Kidney tubule cell (primary cell): Measurements from ENCODE around the gene SS18.
"Not testable (repeated sequence)": the region's sequence is repeated elsewhere in the genome, so short reads cannot be mapped to it uniquely, and the experiment has no call there.

Source experiments
- DNase-seq: peaks from one replicate; pipeline ENCODE4 v3.0.0-alpha.2; 2018; ENCODE audit warnings: low spot score

The SS18 gene, protein sequence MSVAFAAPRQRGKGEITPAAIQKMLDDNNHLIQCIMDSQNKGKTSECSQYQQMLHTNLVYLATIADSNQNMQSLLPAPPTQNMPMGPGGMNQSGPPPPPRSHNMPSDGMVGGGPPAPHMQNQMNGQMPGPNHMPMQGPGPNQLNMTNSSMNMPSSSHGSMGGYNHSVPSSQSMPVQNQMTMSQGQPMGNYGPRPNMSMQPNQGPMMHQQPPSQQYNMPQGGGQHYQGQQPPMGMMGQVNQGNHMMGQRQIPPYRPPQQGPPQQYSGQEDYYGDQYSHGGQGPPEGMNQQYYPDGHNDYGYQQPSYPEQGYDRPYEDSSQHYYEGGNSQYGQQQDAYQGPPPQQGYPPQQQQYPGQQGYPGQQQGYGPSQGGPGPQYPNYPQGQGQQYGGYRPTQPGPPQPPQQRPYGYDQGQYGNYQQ

DNA sequence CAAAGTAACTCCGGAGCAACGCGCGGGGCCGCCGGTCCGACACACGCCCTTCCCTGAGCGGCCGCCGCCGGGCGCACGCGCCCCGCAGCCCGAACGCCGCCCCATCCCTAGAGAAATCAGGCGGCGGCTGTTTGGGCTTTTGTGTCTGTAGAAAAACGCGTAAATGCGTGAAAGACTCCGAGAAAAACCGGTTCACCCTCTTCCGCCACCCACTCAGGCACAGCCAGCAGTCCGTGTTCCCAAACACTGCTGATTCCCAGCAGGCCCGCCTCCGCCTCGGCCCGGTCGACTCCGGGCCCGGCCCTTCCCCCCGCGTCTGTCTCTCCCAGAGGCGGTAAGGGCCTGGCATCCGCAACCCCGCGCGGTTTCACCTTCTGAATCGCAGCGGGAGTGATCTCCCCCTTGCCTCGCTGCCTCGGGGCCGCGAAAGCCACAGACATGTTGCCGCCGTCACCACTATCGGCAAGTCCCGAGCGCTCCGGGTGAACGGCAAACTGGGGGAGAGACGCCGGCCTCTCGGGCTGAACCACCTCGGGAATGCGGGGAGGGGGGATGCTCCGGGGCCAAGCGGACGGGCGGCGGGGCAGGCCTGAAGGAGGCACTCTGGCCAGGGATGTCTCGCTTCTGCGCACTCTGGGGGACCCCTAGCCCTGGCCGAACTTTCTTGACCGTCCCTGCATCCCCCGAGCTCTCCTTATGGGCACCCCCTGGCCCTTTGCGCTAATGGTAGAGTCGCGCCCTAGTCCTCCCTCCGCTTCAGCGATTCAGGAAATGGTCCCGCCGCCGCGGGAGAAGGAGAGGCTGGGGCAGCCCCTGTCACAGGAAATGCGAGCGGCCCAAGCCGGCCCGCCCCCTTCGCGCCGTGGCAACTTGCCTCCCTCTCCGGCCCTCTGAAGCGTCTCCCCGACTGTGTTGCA lies at the start of gene SS18:
Gene SS18 (minus strand): TSS at position 484 of the 917 bp plus-strand sequence. CDS start 44 bp downstream, at position 440.
- DNase-seq, result peak; percentile 95

DNA sequence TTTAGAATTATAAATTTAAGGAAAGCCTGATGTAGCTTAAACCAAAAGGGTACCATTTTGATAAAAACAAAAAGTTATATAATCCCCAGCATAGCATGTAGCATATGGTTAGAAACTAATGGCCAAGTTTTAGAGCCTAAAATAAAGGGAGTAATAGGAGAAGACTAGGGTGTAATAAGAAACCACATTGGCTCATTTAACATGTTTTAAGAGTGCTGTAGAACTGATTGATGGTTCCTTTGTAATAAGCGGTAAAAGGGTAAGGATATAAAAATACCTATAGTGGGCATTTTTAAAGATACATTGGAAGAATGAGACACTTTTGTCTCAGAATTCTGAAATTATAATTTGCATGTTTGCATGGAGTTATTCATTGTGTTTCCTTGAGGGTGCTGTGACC lies 45.1 kb upstream of the SS18 start:
- DNase-seq, result no peak

DNA sequence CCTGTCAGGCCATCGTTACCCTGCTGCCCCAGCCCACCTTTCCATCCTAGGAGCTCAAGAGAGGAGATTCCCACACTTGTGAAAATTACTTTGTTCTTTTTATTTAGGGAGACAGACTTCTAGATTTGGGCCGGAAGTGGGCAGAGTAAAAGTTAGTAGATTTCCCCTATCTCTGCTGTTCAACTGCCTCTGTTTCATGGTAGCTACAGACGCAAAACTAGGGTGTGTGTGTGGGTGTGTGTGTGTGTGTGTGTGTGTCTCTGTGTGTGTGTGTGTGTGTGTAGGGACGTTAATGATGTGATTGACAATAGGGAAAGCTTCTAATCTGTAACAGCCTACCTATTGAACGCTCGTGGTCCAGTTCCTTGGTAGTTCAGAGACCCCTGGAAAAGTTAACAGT lies 43.7 kb upstream of the SS18 start:
- no peak for DNase-seq

DNA sequence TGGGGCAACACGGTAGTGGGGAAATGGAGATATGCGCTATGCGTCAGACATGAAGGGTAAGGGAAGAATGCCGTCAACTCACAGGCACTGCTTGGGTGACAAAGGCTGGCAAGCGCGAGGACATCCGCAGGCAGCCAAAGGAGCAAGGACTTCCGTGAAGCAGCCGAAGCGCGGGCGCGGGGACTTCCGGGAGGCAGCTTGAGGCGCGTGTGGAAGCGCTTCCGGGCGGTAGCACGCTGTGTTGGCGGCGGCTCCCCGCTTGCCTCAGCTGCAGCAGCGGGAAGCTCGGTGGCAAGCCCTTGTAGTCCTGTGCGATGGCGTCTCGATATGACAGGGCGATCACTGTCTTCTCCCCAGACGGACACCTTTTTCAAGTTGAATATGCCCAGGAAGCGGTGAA lies 43.2 kb upstream of the SS18 start, which contains the start of gene PSMA8:
Gene PSMA8 (plus strand): TSS at position 218 of the 400 bp plus-strand sequence. CDS start 97 bp downstream, at position 315.
- DNase-seq, result no peak

DNA sequence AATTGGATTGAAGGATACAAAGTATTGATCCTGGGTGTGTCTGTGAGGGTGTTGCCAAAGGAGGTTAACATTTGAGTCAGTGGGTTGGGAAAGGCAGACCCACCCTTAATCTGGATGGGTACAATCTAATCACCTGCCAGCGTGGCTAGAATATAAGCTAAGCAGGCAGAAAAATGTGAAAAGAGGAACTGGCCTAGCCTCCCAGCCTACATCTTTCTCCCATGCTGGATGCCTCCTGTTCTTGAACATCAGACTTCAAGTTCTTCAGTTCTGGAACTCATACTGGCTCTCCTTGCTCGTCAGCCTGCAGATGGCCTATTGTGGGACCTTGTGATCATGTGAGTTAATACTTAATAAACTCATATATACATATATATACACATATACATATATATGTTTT lies 37.8 kb upstream of the SS18 start:
- not testable (repeated sequence) for DNase-seq

DNA sequence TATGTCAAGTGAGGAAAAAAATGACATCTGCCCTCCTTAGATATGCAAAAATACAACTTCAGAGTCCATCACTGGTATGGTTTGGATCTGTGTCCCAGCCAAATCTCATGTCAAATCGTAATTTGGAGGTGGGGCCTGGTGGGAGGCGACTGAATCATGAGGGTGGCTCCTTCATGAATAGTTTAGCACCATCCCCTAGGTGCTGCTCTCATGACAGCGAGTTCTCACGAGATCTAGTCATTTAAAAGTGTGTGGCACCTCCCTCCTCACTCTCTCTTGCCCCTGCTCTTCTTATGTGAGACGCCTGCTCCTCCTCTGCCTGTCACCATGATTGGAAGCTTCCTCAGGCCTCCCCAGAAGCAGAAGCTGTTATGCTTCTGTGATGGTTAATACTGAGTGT lies 37.4 kb upstream of the SS18 start:
- DNase-seq, result no peak

DNA sequence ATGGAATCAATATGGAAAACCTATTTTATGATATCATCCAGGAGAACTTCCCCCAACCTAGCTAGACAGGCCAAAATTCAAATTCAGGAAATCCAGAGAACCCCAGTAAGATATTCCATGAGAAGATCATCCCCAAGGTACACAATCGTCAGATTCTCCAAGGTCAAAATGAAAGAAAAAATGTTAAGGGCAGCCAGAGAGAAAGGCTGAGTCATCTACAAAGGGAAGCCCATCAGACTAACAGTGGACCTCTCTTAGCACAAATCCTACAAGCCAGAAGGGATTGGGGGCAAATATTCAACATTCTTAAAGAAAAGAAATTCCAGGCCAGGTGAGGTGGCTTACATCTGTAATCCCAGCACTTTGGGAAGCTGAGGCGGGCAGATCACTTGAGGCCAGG lies 31.6 kb upstream of the SS18 start:
- DNase-seq, result not testable (repeated sequence)

DNA sequence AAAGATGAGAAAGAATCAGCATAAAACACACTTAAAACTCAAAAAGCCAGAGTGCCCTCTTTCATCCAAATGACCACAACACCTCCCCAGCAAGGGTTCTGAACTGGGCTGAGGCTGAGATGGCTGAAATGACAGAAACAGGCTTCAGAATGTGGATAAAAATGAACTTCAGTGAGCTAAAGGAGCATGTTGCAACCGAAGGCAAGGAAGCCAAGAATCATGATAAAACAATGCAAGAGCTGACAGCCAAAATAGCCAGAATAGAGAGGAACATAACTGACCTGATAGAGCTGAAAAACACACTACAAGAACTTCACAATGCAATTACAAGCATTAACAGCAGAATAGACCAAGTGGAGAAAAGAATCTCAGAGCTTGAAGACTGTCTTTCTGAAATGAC lies 31.1 kb upstream of the SS18 start:
- no peak for DNase-seq

DNA sequence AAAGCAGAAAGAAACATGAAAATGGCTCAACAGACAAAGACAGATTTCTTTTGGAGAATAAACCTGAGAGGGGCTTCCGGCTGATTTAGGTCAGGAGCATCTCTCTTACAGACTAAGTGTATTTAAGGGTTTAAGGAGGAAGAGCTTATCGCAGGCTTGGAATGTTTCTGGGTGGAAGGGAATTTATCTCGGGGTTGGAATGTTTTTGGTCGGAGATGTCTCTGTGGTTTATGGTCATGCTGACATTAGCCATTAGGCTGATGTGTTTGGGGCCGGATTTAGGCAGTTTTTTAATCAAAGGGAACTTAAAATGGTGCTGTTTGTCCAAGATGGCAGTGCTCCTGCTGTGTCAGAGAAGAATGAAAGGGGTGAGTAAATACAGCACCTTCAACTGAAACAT lies 28.8 kb upstream of the SS18 start:
- DNase-seq, result no peak

DNA sequence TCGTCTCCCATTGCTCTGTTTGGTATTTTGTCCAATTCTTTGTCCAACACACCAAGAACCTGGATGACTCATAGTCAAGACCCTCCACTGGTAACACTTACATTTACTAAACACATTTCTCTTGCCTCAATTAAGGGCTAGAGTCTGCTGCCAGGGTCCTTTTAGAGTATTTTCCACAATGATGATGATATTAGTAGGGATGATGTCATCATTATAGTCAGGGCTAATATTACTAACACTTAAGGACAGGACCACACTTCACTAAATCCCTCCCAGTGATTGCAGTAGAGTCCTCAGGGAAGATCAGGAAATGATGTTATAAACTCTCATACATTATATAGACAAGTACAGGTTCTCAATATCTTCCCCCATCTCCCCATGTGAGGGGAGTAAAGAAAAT lies 13.6 kb upstream of the SS18 start:
- DNase-seq, result no peak

DNA sequence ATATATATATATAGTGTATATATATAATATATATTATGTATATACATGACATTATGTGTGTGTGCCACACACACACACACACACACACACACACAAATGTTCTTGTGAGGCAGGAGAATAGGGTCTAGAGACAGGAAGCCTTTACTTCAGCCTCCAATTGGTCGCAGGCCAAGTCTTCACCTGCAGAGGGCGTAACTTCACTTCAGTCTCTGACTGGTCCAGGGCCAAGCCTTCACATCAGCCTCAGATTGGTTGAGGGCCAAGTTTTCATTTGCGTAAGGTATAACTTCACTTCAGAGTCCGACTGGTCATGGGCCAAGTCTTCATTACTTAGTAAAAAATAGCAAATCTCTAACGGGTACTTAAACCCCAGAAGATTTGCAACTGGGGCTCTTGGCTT lies 13.2 kb upstream of the SS18 start:
- DNase-seq, result no peak

DNA sequence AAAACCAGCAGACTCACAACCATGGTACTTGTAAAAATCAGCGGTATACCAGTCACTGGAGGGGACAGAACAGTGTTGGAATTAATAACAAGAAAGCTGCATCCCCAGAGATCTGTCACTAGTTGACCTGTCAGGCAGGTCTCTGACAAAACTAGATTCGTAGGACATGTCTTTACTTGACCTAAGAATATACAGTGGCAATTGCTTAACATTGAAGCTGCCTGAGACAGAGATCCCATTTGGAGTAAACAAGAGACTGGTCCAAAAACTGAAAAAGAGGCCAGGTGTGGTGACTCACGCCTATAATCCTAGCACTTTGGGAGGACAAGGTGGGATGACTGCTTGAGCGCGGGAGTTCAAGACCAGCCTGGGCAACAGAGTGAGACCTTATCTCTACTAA lies 7.2 kb upstream of the SS18 start:
- no peak for DNase-seq

DNA sequence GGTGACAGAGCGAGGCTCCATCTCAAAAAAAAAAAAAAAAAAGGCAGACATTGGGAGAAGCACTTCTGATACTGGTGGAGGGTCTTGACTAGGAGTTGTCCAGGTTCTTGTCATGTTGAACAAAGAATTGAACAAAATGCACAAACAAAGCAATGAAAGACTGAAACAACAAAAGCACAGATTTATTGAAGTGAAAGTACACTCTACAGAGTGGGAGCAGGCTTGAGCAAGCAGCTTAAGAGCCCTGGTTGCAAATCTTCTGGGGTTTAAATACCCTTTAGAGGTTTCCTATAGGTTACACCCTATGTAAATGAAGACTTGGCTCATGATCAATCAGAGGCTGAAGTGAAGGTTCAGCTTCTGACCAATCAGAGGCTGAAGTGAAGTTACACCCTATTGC lies 6.4 kb upstream of the SS18 start:
- no peak for DNase-seq

DNA sequence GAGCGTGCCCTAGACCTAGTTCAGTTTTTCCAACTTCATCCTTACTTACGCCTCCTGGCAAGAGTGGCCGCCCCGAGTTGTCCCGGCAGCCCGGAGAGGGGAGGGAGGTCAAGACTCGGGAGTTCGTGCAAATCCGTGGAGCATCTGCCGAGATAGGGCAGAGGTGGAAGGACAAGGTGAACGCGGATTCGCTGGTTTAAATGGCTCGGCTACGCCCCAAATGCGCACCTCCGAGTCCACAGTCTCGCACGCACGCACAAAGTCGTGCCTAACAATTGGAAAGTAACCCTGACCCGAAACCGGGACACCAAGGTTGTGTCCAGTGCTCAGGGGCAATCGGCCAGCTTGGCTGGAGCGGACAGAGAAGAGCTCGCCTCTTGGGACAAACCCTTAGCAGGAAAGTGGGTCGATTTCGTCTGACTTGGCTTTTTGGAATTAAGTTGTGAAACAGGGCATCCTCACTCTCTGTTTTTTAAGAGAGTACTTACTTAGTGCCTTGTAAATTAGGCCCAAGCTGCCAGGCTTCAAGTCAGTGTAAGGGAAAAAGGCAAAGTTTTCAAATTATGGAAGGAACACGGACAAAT lies 726 bp upstream of the SS18 start:
- peak; percentile 83 for DNase-seq

DNA sequence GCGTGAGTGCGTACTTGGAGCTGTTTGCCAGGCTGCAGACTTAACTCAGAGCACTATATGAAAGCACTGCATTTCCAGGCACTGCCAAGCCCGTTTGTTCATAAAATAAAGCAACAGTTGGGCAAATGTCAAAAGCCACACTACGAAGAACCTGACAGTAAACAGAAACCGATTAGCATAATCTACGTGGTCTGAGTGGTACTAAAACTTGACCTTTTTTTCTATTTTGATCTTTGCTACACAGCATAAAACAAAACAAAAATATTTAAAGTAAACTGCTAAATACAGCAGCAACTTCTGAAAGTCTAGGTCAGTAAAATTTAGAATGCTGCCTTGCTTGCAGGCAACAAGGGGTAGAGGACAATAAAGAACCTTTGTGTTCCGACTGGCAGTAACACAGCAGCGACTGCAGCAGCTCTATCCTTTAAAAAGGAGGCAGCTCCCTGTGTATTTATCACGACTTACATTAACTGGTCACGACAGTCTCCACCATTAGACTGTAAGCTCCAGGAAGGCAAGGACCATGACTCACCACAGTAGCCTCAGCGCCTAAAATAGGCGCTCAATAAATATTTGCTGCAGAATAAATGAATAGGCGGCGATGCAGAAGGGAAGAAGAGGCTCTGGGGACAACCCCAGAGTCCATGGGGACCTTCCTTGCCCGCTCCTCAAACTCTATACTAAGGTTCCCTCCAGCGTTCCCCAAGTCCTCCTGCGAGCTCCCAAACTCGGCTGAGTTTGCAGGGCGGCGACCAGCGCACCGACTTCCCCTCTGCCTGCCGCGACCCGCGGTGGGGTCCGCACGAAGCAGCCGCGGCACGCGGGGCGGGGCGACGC lies 902 bp downstream of the SS18 start:
- peak; percentile 50 for DNase-seq

DNA sequence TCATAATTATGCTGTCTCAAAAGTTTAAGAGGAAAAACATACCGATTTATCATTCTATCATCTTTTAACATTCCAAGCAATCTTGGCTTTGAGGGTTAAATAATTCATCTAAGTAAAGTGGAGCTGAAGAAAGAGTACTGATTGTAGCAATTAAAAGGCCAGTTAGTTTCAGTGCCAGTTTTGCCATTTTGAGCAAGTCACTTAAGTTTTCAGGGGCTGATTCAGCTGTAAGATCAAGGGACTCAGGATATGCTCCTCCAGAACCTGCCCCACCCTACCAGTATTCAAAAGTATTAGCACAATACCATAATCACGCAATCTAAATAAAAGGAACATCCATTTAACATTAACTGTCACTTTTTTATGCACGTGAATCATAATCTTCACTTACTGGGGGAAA lies 1.9 kb downstream of the SS18 start:
- DNase-seq, result no peak

DNA sequence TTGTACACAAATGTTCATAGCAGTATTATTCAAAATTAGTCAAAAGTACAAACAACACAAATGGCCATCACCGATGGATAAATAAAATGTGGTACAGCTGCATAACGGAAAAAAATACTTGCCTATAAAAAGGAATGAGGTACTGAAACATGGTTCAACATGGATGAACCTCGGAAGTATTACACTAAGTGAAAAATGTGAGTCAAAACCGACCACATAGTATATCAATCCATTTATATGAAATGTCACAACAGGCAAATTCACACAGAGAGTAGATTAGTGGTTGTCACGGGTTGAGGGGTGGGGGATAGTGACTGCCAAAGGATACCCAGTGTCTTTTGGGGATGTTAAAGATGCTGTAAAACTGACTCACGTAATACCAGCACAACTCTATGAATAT lies 3.5 kb downstream of the SS18 start:
- DNase-seq, result no peak

DNA sequence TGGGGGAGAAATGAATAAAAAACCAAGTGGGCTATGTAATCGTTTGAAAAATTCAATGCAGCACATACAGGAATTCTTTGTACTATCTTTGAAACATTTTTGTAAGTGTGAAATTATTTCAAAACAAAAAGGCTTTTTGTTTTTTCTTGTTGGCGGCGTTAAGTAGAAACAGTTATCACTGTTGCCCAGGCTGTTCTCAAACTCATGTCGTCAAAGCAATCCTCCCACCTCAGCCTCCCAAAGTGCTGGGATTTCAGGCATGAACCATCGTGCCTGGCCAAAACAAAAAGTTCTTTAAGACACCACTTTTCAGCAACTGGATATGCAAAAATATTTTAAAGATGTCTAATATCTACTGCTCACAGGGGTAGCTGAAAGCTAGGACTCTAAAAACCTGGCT lies 5.4 kb downstream of the SS18 start:
- DNase-seq, result no peak

DNA sequence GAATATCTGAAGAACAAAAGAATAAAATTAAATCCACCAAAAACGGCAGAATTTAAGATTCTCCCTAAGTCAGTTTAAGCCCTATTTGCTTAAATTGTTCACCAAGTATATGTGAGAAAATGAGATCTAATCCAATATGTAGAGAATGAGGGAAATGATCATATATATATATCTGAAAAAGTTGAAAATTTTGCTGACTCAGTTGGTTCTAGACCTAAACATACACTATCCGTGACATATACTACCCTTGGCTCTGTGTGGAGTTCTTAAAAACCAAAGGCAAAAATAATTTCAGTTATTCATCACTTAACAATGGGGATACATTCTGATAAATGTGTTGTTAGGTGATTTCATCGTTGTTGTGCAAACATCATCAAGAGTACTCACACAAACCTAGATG lies 7.3 kb downstream of the SS18 start:
- DNase-seq, result no peak

DNA sequence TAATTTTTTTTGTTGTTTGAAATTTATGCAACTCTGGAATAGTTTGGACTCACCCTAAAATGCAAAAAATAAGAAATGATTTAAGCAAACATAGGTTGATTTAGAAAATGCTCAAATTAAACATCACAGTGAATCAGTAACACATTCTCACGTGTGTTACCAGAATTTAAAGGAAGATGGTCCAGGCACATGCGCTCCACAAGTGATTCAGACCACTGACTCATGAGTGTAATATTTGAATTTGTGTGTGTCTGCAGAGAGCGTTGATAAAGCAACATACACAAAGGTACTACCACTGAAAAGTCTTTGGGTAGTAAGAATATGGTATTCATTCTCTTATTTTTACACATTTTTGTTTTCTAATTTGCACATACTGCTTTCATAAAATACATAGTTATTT lies 7.9 kb downstream of the SS18 start:
- DNase-seq, result peak; percentile 51

DNA sequence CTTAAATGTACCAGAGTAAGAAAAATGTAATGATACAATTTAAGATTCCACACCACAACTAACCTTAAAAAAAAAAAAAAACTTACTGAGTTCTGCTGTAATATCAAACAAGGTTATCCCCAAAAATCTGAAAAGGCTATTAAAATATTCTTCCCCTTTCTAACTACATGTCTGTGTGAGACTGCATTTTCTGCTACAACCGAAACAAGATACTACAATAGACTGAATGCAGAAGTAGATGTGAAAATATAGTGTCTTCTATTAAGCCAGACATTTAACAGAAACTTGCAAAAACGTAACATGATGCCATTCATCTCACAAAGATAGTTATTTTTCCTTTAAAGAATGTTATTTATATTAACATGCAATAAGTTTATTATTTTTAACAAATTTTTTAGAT lies 16.2 kb downstream of the SS18 start:
- no peak for DNase-seq

DNA sequence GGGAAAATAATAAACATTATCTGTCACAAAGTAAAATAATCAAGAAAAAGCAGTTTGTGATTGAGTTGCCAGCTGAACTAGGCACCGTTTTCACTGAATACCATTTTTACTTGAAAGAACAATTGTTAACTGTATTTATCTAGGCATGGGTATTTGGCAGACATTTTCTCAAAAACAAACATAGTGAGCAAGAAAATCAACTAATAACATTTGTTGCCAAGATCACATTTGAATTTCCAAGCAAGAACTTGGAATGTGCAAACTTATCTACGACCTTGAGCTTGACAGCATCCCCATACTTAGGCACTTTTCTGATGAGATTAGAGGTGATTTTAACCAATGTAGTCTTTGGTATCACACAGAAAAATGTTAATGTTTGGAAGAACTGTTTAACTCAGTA lies 16.7 kb downstream of the SS18 start:
- no peak for DNase-seq
